Measurements from ENCODE around the gene LSAMP.
"Not testable (repeated sequence)": the region's sequence is repeated elsewhere in the genome, so short reads cannot be mapped to it uniquely, and the experiment has no call there.

The LSAMP gene

GRCh38 chr3:116233711-116234357, 211.5 kb downstream of the LSAMP start:
- no peak for DNase-seq

DNA sequence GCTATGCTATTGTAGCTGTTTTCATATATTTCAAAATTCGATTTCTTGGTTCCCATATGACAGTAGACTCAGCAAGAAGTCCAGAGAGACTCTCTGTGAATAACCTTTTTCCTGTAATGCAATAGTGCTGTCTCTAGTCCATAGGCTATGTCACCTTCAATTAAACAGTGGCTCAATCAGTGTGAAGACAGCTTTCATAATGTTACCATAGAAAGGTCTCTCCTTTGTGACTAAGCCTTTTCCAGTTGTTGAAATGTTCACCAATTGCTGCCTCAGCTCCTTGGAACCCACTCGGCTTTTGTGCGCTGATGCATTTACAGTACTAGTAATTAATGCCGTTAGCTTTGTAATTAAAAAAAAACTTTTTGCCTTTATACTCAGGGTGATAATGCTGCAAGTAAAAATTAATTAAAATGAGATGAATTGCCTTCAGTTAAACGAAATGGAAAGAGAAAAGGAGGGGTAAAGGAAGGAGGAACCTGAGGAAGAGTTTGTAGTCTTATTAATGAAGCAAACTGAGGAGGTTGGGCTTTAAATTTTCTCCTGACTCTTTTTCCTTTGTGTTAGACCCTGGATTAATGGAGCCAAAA, 214.8 kb downstream of the LSAMP start:
- DNase-seq, result no peak

GRCh38 chr3:116226266-116226665, 219.0 kb downstream of the LSAMP start:
- no peak for DNase-seq

GRCh38 chr3:116216761-116217160, 228.5 kb downstream of the LSAMP start:
- DNase-seq, result no peak

DNA sequence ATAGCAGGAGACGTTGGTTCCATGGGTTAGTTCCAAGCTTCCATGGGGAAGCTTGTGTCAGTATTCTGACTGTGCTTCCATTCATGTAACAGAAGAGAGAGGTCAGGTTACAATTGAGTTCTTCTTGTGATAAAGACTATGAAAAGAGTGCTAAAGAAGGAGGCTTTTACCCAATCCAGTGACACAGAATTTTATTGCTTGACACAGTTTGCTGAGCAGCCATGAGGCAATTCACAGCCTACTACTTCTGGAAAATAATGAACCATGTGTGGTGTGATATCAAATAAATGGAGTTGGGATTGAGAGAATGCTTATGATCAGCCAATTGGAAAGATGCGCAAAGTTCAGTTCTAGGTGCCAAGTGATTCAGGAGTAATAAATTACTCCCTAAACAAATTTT, 233.4 kb downstream of the LSAMP start:
- DNase-seq, result no peak

DNA sequence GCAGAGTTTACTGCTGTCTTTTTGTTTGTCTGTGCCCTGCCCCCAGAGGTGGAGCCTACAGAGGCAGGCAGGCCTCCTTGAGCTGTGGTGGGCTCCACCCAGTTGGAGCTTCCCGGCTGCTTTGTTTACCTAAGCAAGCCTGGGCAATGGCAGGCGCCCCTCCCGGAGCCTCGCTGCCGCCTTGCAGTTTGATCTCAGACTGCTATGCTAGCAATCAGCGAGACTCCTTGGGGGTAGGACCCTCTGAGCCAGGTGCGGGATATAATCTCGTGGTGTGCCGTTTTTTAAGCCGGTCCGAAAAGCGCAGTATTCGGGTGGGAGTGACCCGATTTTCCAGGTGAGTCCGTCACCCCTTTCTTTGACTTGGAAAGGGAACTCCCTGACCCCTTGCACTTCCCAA, 236.5 kb downstream of the LSAMP start:
- not testable (repeated sequence) for DNase-seq

GRCh38 chr3:116200956-116201690, 244.2 kb downstream of the LSAMP start:
- DNase-seq, result no peak

DNA sequence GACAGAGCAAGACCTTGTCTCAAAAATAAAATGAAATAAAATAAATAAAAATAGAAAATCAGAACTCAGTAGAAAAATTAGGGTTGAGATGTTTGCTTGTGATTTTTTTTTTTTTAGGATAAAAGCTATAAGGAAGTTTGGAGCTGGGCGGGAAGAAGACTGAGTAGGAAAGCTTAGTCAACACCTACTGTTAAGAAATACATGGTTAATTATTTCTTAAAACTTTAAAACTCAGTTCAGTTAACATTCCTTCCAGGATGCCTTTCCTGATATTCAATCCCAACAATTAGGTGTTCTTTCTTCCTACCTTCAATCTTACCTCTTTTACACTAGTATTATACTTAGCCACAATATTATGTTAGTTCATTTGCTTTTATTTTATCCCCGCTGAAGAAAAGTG, 246.2 kb downstream of the LSAMP start:
- DNase-seq, result no peak

- DNase-seq, result no peak
Observed at GRCh38 chr3:116198087-116198486, 247.2 kb downstream of the LSAMP start.

GRCh38 chr3:116192464-116192863, 252.8 kb downstream of the LSAMP start:
- DNase-seq, result no peak

- DNase-seq, result no peak
Observed at GRCh38 chr3:116191409-116191808, 253.9 kb downstream of the LSAMP start.

GRCh38 chr3:116190095-116190494, 255.2 kb downstream of the LSAMP start:
- DNase-seq, result no peak

DNA sequence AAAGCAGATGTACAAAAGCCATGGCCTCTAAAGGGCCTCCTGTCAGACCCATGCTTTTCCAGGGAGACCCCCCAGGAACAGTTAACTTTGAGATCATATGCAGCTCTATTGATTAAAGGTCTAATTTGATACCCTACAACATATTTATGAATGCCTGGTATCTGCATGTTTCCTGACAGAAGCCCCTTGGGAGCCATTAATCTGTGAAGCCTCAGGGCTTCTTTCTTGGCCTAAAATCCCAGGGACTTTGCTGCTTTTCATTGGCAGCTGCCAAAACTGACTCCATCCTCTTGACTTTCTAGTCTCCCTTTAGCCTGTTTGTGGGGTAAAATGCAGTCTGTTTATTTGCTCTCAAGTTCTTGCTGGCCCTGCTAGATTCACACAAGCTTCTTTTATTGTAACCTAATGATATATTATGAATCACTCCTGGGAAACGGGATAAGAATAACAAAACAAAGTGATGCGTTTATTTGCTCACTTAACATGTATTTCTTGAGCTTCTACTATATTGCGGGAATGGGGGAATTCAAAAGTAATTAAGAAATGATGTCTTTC, 257.0 kb downstream of the LSAMP start:
- DNase-seq, result no peak

DNA sequence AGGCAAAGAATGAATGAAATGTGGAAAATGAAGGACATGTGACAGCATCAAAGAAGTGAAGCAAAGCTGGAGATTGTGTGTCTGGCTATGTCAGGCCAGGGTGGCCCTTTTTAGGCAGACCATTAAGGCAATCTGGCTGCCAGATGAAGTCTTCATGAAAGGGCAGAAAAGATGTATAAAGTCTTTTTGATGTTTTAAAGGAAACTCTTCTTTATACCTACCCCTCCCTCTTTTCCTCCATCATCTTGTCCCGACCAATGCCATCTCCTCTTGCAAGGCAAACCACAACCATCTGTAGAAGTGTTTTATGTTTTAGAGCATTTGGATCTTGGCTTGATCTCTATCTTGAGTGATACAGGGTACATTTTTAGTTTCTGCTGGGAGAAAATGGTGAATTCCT, 259.2 kb downstream of the LSAMP start:
- DNase-seq, result no peak

GRCh38 chr3:116181159-116181558, 264.1 kb downstream of the LSAMP start:
- no peak for DNase-seq

GRCh38 chr3:116179091-116179490, 266.2 kb downstream of the LSAMP start:
- DNase-seq, result no peak

GRCh38 chr3:116176974-116177555, 268.2 kb downstream of the LSAMP start:
- DNase-seq, result no peak

DNA sequence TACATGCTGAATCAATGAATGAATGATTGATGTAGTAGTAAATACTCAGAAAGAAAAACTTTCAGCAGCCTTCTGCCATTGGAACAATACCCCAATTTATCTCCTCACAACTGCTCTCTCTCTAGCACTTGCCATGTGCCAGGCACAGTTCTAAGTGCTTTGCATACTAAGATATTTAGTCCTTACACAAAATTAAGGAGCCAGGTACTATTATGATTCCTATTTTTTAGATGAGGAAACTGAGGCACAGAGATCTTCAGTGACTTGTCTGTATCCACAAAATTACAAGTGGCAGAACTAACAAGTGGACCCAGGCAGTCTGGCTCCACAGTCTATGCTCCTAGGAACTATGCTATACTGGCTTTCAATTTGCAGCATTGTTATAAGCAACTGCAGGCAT, 279.2 kb downstream of the LSAMP start:
- no peak for DNase-seq

GRCh38 chr3:116165641-116166040, 279.6 kb downstream of the LSAMP start:
- DNase-seq, result no peak

- DNase-seq, result no peak
Observed at GRCh38 chr3:116165135-116165534, 280.2 kb downstream of the LSAMP start.

DNA sequence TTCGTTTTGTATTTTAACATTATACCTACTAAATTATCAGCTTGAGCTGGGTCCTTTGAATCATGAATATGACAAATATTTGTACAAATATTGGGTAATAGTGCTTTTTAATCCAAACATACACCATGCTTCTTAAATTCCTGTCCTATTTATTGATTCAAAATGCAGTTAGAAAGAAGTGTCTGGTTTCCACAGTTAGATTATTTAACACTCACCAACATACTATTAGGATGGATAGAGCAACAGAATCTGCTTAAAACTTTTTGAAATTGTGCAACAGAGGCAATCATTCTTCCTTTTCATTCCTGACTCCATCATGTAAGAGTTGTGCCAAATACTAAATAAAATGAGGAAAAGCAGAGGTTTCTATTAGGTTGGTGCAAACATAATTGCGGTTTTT, 281.2 kb downstream of the LSAMP start:
- no peak for DNase-seq

DNA sequence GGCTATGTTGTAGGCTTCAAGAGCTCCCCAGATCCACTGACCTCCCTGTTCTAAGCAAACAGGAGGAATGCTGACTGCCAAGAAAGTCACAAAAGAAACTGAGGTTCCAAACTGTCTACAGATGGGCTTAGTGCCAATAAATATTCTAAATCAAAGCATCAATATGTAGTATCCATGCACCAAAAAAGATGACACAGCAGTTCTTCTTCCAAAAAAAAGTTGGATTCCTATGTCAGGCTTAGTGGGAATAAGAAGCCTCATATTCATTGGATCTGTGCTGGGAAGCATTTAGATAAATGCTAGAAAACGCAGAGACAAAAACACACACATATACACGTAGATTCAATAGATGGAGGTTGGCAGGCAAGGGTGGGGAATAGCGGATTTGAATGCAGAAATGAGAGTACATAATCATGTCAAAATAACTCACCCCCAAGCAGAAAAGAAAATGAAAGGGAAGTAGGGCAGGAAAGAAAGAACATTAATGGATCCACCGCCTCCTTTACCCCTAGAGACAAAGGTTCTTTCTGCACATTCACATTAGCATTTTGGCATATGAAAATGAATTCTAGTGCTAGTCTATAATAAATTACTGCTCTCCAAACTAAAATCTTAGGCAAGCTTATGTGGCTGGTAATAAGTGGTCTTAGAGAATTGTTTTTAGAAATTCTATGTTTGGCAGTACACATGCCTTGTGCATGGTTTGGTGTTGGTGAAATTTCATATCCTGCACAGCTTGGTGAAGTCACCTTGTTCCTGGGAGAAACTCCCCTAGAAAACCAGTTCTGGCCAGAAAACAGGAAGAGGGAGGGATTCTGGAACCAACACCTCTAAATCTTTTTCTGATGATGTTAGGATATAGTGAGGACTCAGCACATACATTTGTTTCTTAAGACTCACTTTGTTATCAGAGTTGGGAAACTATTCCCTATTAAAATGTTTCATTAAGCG, 283.4 kb downstream of the LSAMP start:
- DNase-seq, result no peak
